Body of pancreas (tissue), 4 donors: ENCODE measurements around the gene IL24.

Experiments used
- CTCF ChIP-seq, 7 experiments: fragments of 450-650 bp in 4 of 7; fragments of 200-600 bp in 3 of 7; sonication (generic) in 3 of 7; IDR thresholded peaks; one replicate each; pipeline ENCODE4 v1.5.1; 2016 to 2019; ENCODE audit warnings: antibody characterized with exemption in 7 of 7
- POLR2A ChIP-seq, 3 donors: fragments of 450-650 bp; IDR thresholded peaks; one replicate each; pipeline ENCODE4 v1.6.1; 2016; ENCODE audit warnings: antibody characterized with exemption in 3 of 3, mild to moderate bottlenecking in 2 of 3

GRCh38 chr1:206880314-206880713, 16.9 kb upstream of the IL24 start:
- TF ChIP-seq CTCF (IDR thresholded peaks at IDR 0.05) (no peak), POLR2A (IDR thresholded peaks at IDR 0.05) (no peak)
